ENCODE data around the gene BDNF.
"Not testable (repeated sequence)": the region's sequence is repeated elsewhere in the genome, so short reads cannot be mapped to it uniquely, and the experiment has no call there.

Gene BDNF

DNA sequence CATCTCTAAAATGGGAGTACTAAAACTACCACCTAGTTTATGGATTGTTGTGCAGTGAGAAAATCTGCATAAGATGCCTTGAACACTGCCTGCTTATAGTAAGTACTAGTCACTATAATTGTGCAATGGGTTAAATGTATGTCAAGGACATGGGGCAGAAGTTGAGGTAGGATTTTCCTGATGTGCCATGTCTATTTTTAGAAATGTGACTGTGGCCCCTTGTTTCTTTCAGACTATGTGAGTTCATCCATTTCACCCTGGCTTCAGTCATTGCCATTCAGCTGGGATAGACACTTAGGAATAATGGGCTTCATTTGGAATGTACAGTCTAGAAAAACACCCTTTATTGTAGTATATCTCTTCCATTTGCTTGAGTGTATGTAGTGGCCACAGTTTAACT is 51.4 kb downstream of the BDNF start:
- Histone ChIP-seq H3K4me3 (ENCODE audit: low read depth, low read length) (no peak overlapping the region), H3K4me1 (ENCODE audit: control insufficient read depth, insufficient read depth, low read length, unreplicated experiment) (no peaks in the 10 kb centered on the region), H3K79me2 (ENCODE audit: control insufficient read depth, insufficient read depth, low read length, unreplicated experiment) (no peaks in the 10 kb centered on the region), H3K36me3 (ENCODE audit: insufficient read depth, low read length) (no peaks in the 10 kb centered on the region), H3K27ac (ENCODE audit: low read depth, low read length) (no peak overlapping the region), H3K27me3 (ENCODE audit: insufficient read depth, low read length) (no peaks in the 10 kb centered on the region), H2AFZ (ENCODE audit: low read length, unreplicated experiment) (no peak overlapping the region)

DNA sequence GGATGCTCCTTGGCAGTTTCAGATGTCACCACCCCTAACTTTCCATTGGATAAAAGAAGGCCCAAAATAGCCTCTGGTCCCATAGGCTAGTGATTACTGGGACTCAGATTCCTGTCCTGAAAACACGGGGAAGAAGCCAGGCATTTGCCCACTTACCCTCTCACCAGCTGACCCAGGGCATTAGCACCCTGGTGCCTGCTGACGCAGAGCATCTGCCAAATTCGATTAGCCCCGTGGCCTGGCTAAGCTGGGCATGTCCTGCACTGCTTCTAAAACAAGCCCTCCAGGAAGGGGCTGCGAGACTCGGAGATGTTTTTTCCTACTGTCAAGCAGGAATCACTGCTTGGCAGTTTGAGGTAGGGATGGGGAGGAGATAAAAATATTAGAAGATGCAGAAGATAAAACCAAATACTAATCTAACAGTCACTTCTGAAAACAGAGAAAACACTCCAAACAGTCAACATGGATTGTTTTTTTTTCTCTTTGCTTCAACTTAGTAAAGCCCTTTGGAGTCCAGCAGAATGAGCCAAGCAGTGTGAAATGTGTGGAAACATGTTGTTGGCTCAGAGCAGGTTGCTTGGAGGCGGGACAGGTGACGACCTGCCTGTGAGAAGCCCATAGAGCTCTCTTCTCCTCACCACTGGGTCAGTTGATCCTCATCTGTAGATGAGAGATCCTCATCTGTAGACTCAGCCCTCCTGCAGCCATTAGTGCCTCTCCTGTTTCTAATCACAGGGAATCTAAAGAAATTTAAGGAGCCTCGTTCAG is 54.0 kb downstream of the BDNF start:
- H3K36me3 ChIP-seq (ENCODE audit: insufficient read depth, low read length) = no peaks in the 10 kb centered on the region
- no peaks in the 10 kb centered on the region for H3K79me2 ChIP-seq (ENCODE audit: control insufficient read depth, insufficient read depth, low read length, unreplicated experiment)
- no peaks in the 10 kb centered on the region for H3K4me1 ChIP-seq (ENCODE audit: control insufficient read depth, insufficient read depth, low read length, unreplicated experiment)
- no peak overlapping the region for H2AFZ ChIP-seq (ENCODE audit: low read length, unreplicated experiment)
- H3K27me3 ChIP-seq (ENCODE audit: insufficient read depth, low read length) = no peaks in the 10 kb centered on the region
- H3K27ac ChIP-seq (ENCODE audit: low read depth, low read length) = no peak overlapping the region
- no peak overlapping the region for H3K4me3 ChIP-seq (ENCODE audit: low read depth, low read length)

DNA sequence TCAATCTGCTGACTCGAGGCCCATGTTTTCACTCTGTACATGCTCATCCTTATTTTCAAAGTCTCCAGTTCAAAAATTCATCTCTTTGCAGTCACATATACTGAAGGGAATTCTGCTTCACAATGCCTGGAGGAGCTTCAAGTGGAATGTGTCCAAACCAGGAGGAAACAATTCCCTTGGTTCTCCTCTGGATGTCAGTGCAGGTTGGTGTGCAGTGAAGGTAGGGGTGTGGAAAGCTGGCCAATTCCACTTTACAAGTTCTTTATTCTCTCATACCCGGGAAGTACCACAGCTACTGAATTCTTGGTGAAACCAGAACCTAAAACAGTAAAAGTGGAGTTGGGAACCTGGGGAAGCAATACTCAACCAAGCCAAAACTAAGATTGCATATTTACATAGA is 57.3 kb downstream of the BDNF start:
- no peaks in the 10 kb centered on the region for H3K27me3 ChIP-seq (ENCODE audit: insufficient read depth, low read length)
- H3K36me3 ChIP-seq (ENCODE audit: insufficient read depth, low read length) = no peaks in the 10 kb centered on the region
- H3K4me1 ChIP-seq (ENCODE audit: control insufficient read depth, insufficient read depth, low read length, unreplicated experiment) = no peaks in the 10 kb centered on the region
- H3K27ac ChIP-seq (ENCODE audit: low read depth, low read length) = no peak overlapping the region
- H3K79me2 ChIP-seq (ENCODE audit: control insufficient read depth, insufficient read depth, low read length, unreplicated experiment) = no peaks in the 10 kb centered on the region
- H3K4me3 ChIP-seq (ENCODE audit: low read depth, low read length) = no peak overlapping the region
- H2AFZ ChIP-seq (ENCODE audit: low read length, unreplicated experiment) = no peak overlapping the region

DNA sequence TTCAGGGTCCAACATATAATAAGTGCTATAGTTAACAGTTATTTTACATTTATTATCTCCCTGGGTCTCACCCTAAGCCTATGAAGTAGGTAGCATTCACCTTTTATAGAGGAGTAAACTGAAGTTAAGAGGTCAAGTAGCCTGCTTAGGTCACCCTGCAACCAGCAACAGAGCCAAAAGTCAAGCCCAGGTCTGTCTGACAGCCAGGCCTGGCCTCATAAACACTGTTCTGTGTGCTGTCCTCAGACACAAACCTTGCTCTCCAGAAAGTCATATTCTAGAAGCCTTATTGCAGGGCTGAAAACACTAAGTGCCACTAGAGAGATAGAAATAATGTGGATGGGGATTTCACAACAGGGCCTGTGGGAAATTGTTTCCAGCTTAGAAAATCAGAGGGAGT is 59.3 kb downstream of the BDNF start:
- H3K4me3 ChIP-seq (ENCODE audit: low read depth, low read length) = no peak overlapping the region

DNA sequence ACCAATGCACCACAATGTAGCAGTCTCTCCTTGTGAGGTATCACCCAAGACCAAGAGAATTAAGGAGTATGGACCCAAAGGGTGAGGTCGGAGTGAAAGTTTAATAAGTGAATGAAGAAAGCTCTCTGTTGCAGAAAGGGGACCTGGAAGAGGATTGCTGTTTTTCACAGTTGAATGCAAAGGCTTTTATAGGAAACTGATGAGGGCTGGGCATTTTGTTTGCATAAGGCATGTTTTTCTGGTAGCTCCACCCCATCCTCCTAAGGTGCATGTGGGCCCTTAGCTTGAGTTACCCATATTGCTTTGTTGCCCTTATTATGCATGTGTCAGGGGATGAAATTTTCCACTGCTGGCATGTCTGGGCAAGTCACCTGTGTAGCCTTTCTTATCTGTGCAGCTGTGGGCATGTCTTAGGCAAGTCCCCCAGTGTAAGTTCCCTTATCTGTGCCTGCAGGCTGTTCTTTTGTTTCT is 64.7 kb downstream of the BDNF start:
- no peak overlapping the region for H2AFZ ChIP-seq (ENCODE audit: low read length, unreplicated experiment)
- no peaks in the 10 kb centered on the region for H3K79me2 ChIP-seq (ENCODE audit: control insufficient read depth, insufficient read depth, low read length, unreplicated experiment)
- H3K4me3 ChIP-seq (ENCODE audit: low read depth, low read length) = no peak overlapping the region
- no peaks in the 10 kb centered on the region for H3K4me1 ChIP-seq (ENCODE audit: control insufficient read depth, insufficient read depth, low read length, unreplicated experiment)
- no peaks in the 10 kb centered on the region for H3K27me3 ChIP-seq (ENCODE audit: insufficient read depth, low read length)
- no peak overlapping the region for H3K27ac ChIP-seq (ENCODE audit: low read depth, low read length)
- no peaks in the 10 kb centered on the region for H3K36me3 ChIP-seq (ENCODE audit: insufficient read depth, low read length)

More for the DNA sequence above, 59.3 kb downstream of the BDNF start:
- Histone ChIP-seq H3K36me3 (ENCODE audit: insufficient read depth, low read length) (no peaks in the 10 kb centered on the region), H3K27ac (ENCODE audit: low read depth, low read length) (no peak overlapping the region), H3K27me3 (ENCODE audit: insufficient read depth, low read length) (no peaks in the 10 kb centered on the region), H2AFZ (ENCODE audit: low read length, unreplicated experiment) (no peak overlapping the region), H3K79me2 (ENCODE audit: control insufficient read depth, insufficient read depth, low read length, unreplicated experiment) (no peaks in the 10 kb centered on the region), H3K4me1 (ENCODE audit: control insufficient read depth, insufficient read depth, low read length, unreplicated experiment) (no peaks in the 10 kb centered on the region)

DNA sequence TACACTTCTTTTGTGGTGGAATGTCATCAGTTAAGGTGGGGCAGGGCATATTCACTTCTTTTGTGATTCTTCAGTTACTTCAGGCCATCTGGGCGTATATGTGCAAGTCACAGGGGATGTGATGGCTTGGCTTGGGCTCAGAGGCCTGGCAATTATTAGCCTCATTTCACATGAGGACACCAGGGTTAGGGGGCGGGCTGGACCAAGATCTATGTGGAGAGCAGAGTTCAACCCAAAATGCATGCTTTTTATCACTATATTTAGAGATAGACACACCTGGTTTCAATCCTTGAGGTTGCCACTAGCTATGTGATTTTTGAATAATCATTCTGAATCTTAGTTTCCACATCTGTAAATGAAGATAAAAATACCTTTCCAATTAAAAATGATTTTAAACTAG is 65.5 kb downstream of the BDNF start:
- H3K27ac ChIP-seq (ENCODE audit: low read depth, low read length); H3K27me3 ChIP-seq (ENCODE audit: insufficient read depth, low read length); H3K4me1 ChIP-seq (ENCODE audit: control insufficient read depth, insufficient read depth, low read length, unreplicated experiment); H2AFZ ChIP-seq (ENCODE audit: low read length, unreplicated experiment); H3K4me3 ChIP-seq (ENCODE audit: low read depth, low read length); H3K36me3 ChIP-seq (ENCODE audit: insufficient read depth, low read length); H3K79me2 ChIP-seq (ENCODE audit: control insufficient read depth, insufficient read depth, low read length, unreplicated experiment): not testable (repeated sequence)

DNA sequence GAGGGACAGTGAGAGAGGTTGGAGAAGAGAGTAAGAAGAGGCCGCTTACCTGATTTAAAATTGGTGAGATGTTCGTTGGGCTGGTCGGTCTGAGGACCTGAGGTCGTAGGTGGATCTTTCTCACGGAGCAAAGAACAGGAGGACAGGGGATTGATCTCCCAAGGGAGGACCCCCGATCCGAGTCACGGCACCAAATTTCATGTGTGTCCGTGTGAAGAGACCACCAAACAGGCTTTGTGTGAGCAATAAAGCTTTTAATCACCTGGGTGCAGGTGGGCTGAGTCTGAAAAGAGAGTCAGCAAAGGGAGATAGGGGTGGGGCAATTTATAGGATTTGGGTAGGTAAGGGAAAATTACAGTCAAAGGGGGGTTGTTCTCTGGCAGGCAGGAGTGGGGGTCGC is 66.0 kb downstream of the BDNF start:
- not testable (repeated sequence) for H3K36me3 ChIP-seq (ENCODE audit: insufficient read depth, low read length); H3K4me1 ChIP-seq (ENCODE audit: control insufficient read depth, insufficient read depth, low read length, unreplicated experiment); H3K79me2 ChIP-seq (ENCODE audit: control insufficient read depth, insufficient read depth, low read length, unreplicated experiment); H3K27me3 ChIP-seq (ENCODE audit: insufficient read depth, low read length); H3K27ac ChIP-seq (ENCODE audit: low read depth, low read length); H2AFZ ChIP-seq (ENCODE audit: low read length, unreplicated experiment); H3K4me3 ChIP-seq (ENCODE audit: low read depth, low read length)

DNA sequence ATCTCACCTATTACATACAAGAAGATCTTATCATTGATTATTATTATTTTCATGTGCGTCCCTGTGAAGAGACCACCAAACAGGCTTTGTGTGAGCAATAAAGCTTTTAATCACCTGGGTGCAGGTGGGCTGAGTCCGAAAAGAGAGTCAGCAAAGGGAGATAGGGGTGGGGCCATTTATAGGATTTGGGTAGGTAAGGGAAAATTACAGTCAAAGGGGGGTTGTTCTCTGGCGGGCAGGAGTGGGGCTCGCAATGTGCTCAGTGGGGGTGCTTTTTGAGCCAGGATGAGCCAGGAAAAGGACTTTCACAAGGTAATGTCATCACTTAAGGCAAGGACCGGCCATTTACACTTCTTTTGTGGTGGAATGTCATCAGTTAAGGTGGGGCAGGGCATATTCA is 71.2 kb downstream of the BDNF start:
- not testable (repeated sequence) for H3K36me3 ChIP-seq (ENCODE audit: insufficient read depth, low read length); H2AFZ ChIP-seq (ENCODE audit: low read length, unreplicated experiment); H3K27me3 ChIP-seq (ENCODE audit: insufficient read depth, low read length); H3K27ac ChIP-seq (ENCODE audit: low read depth, low read length); H3K79me2 ChIP-seq (ENCODE audit: control insufficient read depth, insufficient read depth, low read length, unreplicated experiment); H3K4me3 ChIP-seq (ENCODE audit: low read depth, low read length); H3K4me1 ChIP-seq (ENCODE audit: control insufficient read depth, insufficient read depth, low read length, unreplicated experiment)

DNA sequence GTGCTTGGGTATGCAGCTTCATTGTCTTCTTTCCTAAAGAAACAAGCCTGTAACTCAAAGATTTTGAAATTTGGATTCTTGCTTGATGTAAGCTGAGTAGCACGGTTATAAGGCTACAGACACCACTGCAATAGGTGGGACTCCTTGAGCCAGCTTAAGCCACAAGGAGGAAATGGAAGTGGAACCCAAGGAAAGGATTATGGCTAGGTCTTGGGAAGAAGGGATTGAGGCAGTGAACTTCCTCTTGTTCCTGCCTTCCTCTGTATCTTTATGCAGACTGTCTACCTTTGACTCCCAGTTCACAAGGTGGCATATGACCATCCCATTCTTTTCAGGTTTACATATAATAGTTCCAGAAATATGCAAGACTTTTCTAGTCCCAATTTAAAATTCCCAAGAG is 72.3 kb downstream of the BDNF start:
- Histone ChIP-seq H3K4me1 (ENCODE audit: control insufficient read depth, insufficient read depth, low read length, unreplicated experiment) (no peaks in the 10 kb centered on the region), H3K4me3 (ENCODE audit: low read depth, low read length) (no peak overlapping the region), H2AFZ (ENCODE audit: low read length, unreplicated experiment) (no peak overlapping the region), H3K36me3 (ENCODE audit: insufficient read depth, low read length) (no peaks in the 10 kb centered on the region), H3K27me3 (ENCODE audit: insufficient read depth, low read length) (0 out of 2 replicates have a peak, but pooled peaks cover 10% of the 10 kb centered on the region), H3K79me2 (ENCODE audit: control insufficient read depth, insufficient read depth, low read length, unreplicated experiment) (no peaks in the 10 kb centered on the region), H3K27ac (ENCODE audit: low read depth, low read length) (no peak overlapping the region)

DNA sequence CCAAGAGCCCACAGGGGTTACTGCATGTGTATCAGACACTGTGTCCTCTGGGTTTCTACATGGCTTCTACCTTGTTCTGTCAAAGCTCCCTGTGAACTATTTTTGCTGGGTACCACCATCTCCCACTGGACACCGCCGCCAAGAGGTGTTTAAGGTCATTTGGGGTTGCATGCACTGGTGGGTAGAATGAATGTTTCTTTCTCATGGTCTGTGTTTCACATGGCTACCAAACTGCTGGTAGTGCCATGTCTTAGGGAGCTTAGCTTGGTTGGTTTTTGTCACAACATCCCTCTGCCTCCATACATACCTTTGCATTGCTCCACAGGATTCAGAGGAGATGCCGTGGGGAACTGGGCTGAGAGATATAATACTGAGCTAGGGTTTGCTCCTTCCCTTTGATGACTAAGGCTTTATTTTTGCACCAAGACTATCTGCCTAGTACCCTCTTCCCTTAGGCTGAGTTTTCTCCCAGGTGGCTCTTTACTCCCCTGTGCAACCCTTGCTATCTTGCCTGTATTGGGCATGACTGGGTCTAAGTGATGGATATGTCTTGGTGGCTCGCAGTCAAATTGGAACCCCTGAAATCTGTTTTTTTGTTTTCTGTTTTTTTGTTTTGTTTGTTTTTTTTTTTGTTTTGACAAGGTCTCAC is 73.2 kb downstream of the BDNF start:
- H3K4me1 ChIP-seq (ENCODE audit: control insufficient read depth, insufficient read depth, low read length, unreplicated experiment) = no peaks in the 10 kb centered on the region
- 0 out of 2 replicates have a peak, but pooled peaks cover 10% of the 10 kb centered on the region for H3K27me3 ChIP-seq (ENCODE audit: insufficient read depth, low read length)
- H3K36me3 ChIP-seq (ENCODE audit: insufficient read depth, low read length) = no peaks in the 10 kb centered on the region
- no peaks in the 10 kb centered on the region for H3K79me2 ChIP-seq (ENCODE audit: control insufficient read depth, insufficient read depth, low read length, unreplicated experiment)
- no peak overlapping the region for H2AFZ ChIP-seq (ENCODE audit: low read length, unreplicated experiment)
- H3K27ac ChIP-seq (ENCODE audit: low read depth, low read length) = no peak overlapping the region
- H3K4me3 ChIP-seq (ENCODE audit: low read depth, low read length) = no peak overlapping the region
